Astrocyte (in vitro differentiated cells and primary cell): ENCODE data around the gene MRAP. TPM values are rescaled to one million over a fixed set of nuclear protein-coding genes. Genes with fewer than 3 reads are reported as not detected.

Experiments
- DNase-seq: peaks from one replicate; pipeline ENCODE4 v3.0.0-alpha.2; 2010; ENCODE audit warnings: low read depth
- FAIRE-seq: peaks from 2 replicates; lab custom pipeline; 2011; peaks lifted over from hg19 to GRCh38; lab: Jason Lieb, UNC
- H2AFZ ChIP-seq: 2 replicates; pipeline ENCODE4 v1.6.0; 2012; ENCODE audit warnings: low read depth, low read length, inconsistent platforms
- H3K27ac ChIP-seq: 2 replicates; pipeline ENCODE4 v1.5.1; 2011; ENCODE audit warnings: low read depth, low read length, inconsistent platforms
- H3K27me3 ChIP-seq: 2 replicates; pipeline ENCODE4 v1.6.0; 2011; ENCODE audit warnings: low read length, inconsistent platforms; ENCODE audit not compliant: insufficient read depth
- H3K36me3 ChIP-seq: 2 replicates; pipeline ENCODE4 v1.5.1; 2011; ENCODE audit warnings: low read length, inconsistent platforms; ENCODE audit not compliant: insufficient read depth
- H3K4me1 ChIP-seq: 2 replicates; pipeline ENCODE4 v1.5.1; 2011; ENCODE audit warnings: low read length, inconsistent platforms; ENCODE audit not compliant: insufficient read depth
- H3K4me2 ChIP-seq: 2 replicates; pipeline ENCODE4 v1.6.0; 2012; ENCODE audit warnings: low read length, inconsistent platforms
- H3K4me3 ChIP-seq: 2 replicates; pipeline ENCODE4 v1.5.1; 2011; ENCODE audit warnings: low read depth, mild to moderate bottlenecking, low read length, inconsistent platforms; ENCODE audit not compliant: insufficient read depth
- H3K79me2 ChIP-seq: 2 replicates; pipeline ENCODE4 v1.6.0; 2012; ENCODE audit warnings: mild to moderate bottlenecking, low read length, inconsistent platforms; ENCODE audit not compliant: insufficient read depth
- H3K9ac ChIP-seq: 2 replicates; pipeline ENCODE4 v1.6.0; 2012; ENCODE audit warnings: mild to moderate bottlenecking, low read length, inconsistent platforms
- H3K9me3 ChIP-seq: 2 replicates; pipeline ENCODE4 v1.5.1; 2012; ENCODE audit warnings: low read depth, mild to moderate bottlenecking, low read length, inconsistent platforms; ENCODE audit not compliant: insufficient read depth
- H4K20me1 ChIP-seq: 2 replicates; pipeline ENCODE4 v1.6.0; 2012; ENCODE audit warnings: low read length, inconsistent platforms; ENCODE audit not compliant: insufficient read depth
- H3K27ac Mint-ChIP-seq: one replicate; pipeline ENCODE4 v1.8.0; 2021; ENCODE audit warnings: mild to moderate bottlenecking, mixed read lengths; ENCODE audit not compliant: unreplicated experiment
- H3K27me3 Mint-ChIP-seq: one replicate; pipeline ENCODE4 v1.8.0; 2021; ENCODE audit warnings: low read depth, mixed read lengths; ENCODE audit not compliant: unreplicated experiment
- H3K36me3 Mint-ChIP-seq: one replicate; pipeline ENCODE4 v1.8.0; 2021; ENCODE audit warnings: low read depth, mixed read lengths; ENCODE audit not compliant: unreplicated experiment
- H3K4me1 Mint-ChIP-seq: one replicate; pipeline ENCODE4 v1.8.0; 2021; ENCODE audit warnings: low read depth, mixed read lengths; ENCODE audit not compliant: unreplicated experiment
- H3K4me3 Mint-ChIP-seq: one replicate; pipeline ENCODE4 v1.8.0; 2021; ENCODE audit warnings: mild to moderate bottlenecking, moderate library complexity, mixed read lengths; ENCODE audit not compliant: unreplicated experiment
- H3K9me3 Mint-ChIP-seq: one replicate; pipeline ENCODE4 v1.8.0; 2021; ENCODE audit warnings: mild to moderate bottlenecking, mixed read lengths; ENCODE audit not compliant: unreplicated experiment
- CTCF ChIP-seq: IDR thresholded peaks from 2 replicates; pipeline ENCODE4 v1.5.1; 2011; ENCODE audit warnings: low read depth, mild to moderate bottlenecking, inconsistent platforms, low read length, moderate library complexity; ENCODE audit not compliant: insufficient read depth
- EZH2 ChIP-seq: IDR thresholded peaks from 2 replicates; pipeline ENCODE4 v1.6.1; 2012; ENCODE audit warnings: mild to moderate bottlenecking, low read length, inconsistent platforms; ENCODE audit not compliant: insufficient read depth
- total RNA-seq: library from RNA; stranded (reverse); gene quantifications from 2 replicates; pipeline ENCODE4 v1.2.1, GENCODE V29; 2021

MRAP gene
- total RNA-seq, 1 donor from 2014 or later: not detected

- no peak overlapping the region for H2AFZ ChIP-seq
- Mint-ChIP-seq H3K4me1 (peaks cover 7% of the 10 kb centered on the region), H3K36me3 (peaks cover 13% of the 10 kb centered on the region), H3K4me3 (no peak overlapping the region), H3K27me3 (no peaks in the 10 kb centered on the region), H3K9me3 (no peaks in the 10 kb centered on the region), H3K27ac (no peak overlapping the region)
- peaks cover 35% of the 10 kb centered on the region for H3K36me3 ChIP-seq
- H3K79me2 ChIP-seq: no peaks in the 10 kb centered on the region
- H4K20me1 ChIP-seq: peaks cover 11% of the 10 kb centered on the region
- H3K9ac ChIP-seq: peak overlapping the region; percentile 28
- H3K9me3 ChIP-seq: no peaks in the 10 kb centered on the region
- FAIRE-seq: no peak
- peak overlapping the region; percentile 32 for H3K27ac ChIP-seq
- peak; percentile 90 for DNase-seq
- peaks cover 6% of the 10 kb centered on the region for H3K4me1 ChIP-seq
- TF ChIP-seq EZH2: no peak
- TF ChIP-seq CTCF: no peak
- H3K4me2 ChIP-seq: peak overlapping the region; percentile 2
- no peaks in the 10 kb centered on the region for H3K27me3 ChIP-seq
- H3K4me3 ChIP-seq: no peak overlapping the region
Measured at GRCh38 chr21:32329331-32329730, 30.7 kb downstream of the MRAP start.

- peaks cover 8% of the 10 kb centered on the region for H3K4me1 Mint-ChIP-seq
- peak; percentile 61 for DNase-seq
- Histone ChIP-seq H3K4me2 (peak overlapping the region; percentile 4), H3K4me3 (no peak overlapping the region), H4K20me1 (peaks cover 16% of the 10 kb centered on the region), H3K4me1 (peaks cover 6% of the 10 kb centered on the region), H3K9me3 (no peaks in the 10 kb centered on the region), H3K79me2 (no peaks in the 10 kb centered on the region), H2AFZ (no peak overlapping the region), H3K9ac (no peak overlapping the region), H3K27me3 (no peaks in the 10 kb centered on the region), H3K27ac (peak overlapping the region; percentile 32), H3K36me3 (peaks cover 31% of the 10 kb centered on the region)
- FAIRE-seq: peak; percentile 54
- H3K27me3 Mint-ChIP-seq: no peaks in the 10 kb centered on the region
- no peak for TF ChIP-seq CTCF
- TF ChIP-seq EZH2: no peak
- H3K4me3 Mint-ChIP-seq: no peak overlapping the region
- H3K27ac Mint-ChIP-seq: no peak overlapping the region
- peaks cover 12% of the 10 kb centered on the region for H3K36me3 Mint-ChIP-seq
- no peaks in the 10 kb centered on the region for H3K9me3 Mint-ChIP-seq
Measured at GRCh38 chr21:32329776-32330175, 31.1 kb downstream of the MRAP start.

- no peak overlapping the region for H3K4me3 ChIP-seq
- no peak overlapping the region for H2AFZ ChIP-seq
- FAIRE-seq (no peak), DNase-seq (no peak)
- H3K9me3 ChIP-seq: no peaks in the 10 kb centered on the region
- Mint-ChIP-seq H3K4me1 (peaks cover 18% of the 10 kb centered on the region), H3K27ac (no peak overlapping the region), H3K27me3 (no peaks in the 10 kb centered on the region), H3K9me3 (no peaks in the 10 kb centered on the region), H3K4me3 (no peak overlapping the region), H3K36me3 (peaks cover 14% of the 10 kb centered on the region)
- no peak overlapping the region for H3K4me2 ChIP-seq
- no peaks in the 10 kb centered on the region for H3K27me3 ChIP-seq
- no peaks in the 10 kb centered on the region for H3K79me2 ChIP-seq
- H3K4me1 ChIP-seq: peaks cover 16% of the 10 kb centered on the region
- TF ChIP-seq CTCF: no peak
- no peak for TF ChIP-seq EZH2
- peaks cover 26% of the 10 kb centered on the region for H3K36me3 ChIP-seq
- H4K20me1 ChIP-seq: peaks cover 22% of the 10 kb centered on the region
- H3K9ac ChIP-seq: no peak overlapping the region
- H3K27ac ChIP-seq: no peak overlapping the region
Measured at GRCh38 chr21:32330784-32331311, 32.2 kb downstream of the MRAP start.
